Ovary (tissue), 9 donors: ENCODE measurements around the gene NPHP4. TPM values are rescaled to one million over a fixed set of nuclear protein-coding genes. Genes with fewer than 3 reads are reported as not detected.

Experiments used
- DNase-seq, 5 donors: peaks; one replicate each; pipeline ENCODE4 v3.0.0-alpha.2; 2019 to 2020
- H3K27ac ChIP-seq, 2 donors: fragments of 200-600 bp; one replicate each; pipeline versions ENCODE4 v1.5.1 to v1.8.0; 2019 to 2022
- H3K27me3 ChIP-seq: fragments of 200-600 bp; one replicate; pipeline ENCODE4 v1.8.0; 2022
- H3K36me3 ChIP-seq: fragments of 200-600 bp; sonication (generic); one replicate; pipeline ENCODE4 v1.5.1; 2019
- H3K4me1 ChIP-seq: one replicate; pipeline ENCODE4 v1.8.1; 2013; ENCODE audit warnings: mild to moderate bottlenecking, moderate library complexity; ENCODE audit not compliant: insufficient read depth
- H3K4me3 ChIP-seq: fragments of 200-600 bp; sonication (generic); one replicate; pipeline ENCODE4 v1.5.1; 2017
- H3K9me3 ChIP-seq, 2 donors: fragments of 200-600 bp in 1 of 2; sonication (generic) in 1 of 2; one replicate each; pipeline versions ENCODE4 v1.5.1 to v1.8.1; 2013 to 2019; ENCODE audit warnings: mild to moderate bottlenecking in 1 of 2, moderate library complexity in 1 of 2
- EP300 ChIP-seq: sonication (generic); formaldehyde crosslinking; IDR thresholded peaks from one replicate; pipeline ENCODE4 v1.6.1; 2017; ENCODE audit warnings: antibody characterized with exemption
- POLR2A ChIP-seq: fragments of 450-650 bp; IDR thresholded peaks from one replicate; pipeline ENCODE4 v1.6.1; 2017; ENCODE audit warnings: antibody characterized with exemption, mild to moderate bottlenecking, moderate library complexity
- WGBS, 3 donors: extraction: QIAGEN DNeasy Blood & Tissue Kit in 1 of 3; methylation state at CpG; one replicate each; pipeline versions ENCODE4 v1.1.5 to v1.1.7; 2013 to 2017; 5-methylcytosine and 5-hydroxymethylcytosine counted together
- intact Hi-C, 4 donors: fragments of 100-400 bp; cut with DNase I; formaldehyde crosslinking; loops; one replicate each; pipeline versions ENCODE4 v1.11.0 to v1.15.1; 2022 to 2023
- polyA plus RNA-seq, 2 donors: library from polyadenylated mRNA; stranded (reverse); fragments of 200-250 nt in 1 of 2; fragments of 350-450 nt in 1 of 2; fragmentation: Illumina TruSeq in 1 of 2; extraction: RNeasy Lipid Tissue Mini Kit (QIAGEN cat#74804) in 1 of 2; gene quantifications; one replicate each; pipeline ENCODE4 v1.2.3, GENCODE V29; 2013 to 2014
- total RNA-seq, 7 donors: library from RNA; depleted of rRNA in 2 of 7; stranded (reverse); fragments of >200 nt in 2 of 7; fragmentation: NEBNext Ultra II Directional in 3 of 7; extraction: Animal tissue kit (Norgen Biotek cat#: 25700) in 3 of 7; gene quantifications; one replicate each; pipeline versions ENCODE4 v1.1.0 to v1.2.4, GENCODE V29; 2016 to 2023
- TF ChIP-seq, protein P1 (sequence below), 3 donors: fragments of 450-650 bp in 2 of 3; fragments of 200-600 bp in 1 of 3; IDR thresholded peaks; one replicate each; pipeline versions ENCODE4 v1.5.1 to v1.8.0; 2016 to 2022; ENCODE audit warnings: antibody characterized with exemption in 3 of 3, mild to moderate bottlenecking in 1 of 3
- donor health status: DM: no; HTN: no; CAD: no; lungs with moderate emphysema.
- donor health status: DM: no; HTN: no; CAD: no.
- donor health status: Bipolar disorder and iron deficiency.
- donor health status: DM: yes; HTN: yes; CAD: no.
- donor health status: DM: no; HTN: no; CAD: no.
- donor health status: DM: yes; HTN: yes; CAD: no.

NPHP4 gene
- total and polyA plus RNA-seq, 9 donors = 1.5 to 20.8 (median 10.7) TPM

DNA sequence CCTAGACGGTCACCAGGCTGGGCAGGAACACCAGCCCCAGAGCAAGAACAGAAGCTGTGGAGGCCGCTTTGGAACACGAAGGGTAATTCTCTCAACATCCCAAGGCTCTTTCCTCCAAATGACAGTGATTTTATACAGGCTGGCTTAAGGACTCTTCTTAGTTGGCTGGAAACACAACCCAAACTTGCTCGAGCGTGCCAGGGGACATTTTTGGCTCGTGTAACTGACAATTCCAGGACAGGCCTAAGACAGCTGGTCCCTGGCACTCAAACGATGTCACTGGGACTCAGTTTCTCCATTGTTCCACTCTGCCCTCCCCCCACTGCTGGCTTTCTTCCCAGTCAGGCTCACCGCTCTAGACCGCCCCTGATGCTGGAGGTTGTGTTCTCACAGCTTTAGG, 164.7 kb downstream of the NPHP4 start:
- H3K36me3 ChIP-seq = no peaks in the 10 kb centered on the region
- no peaks in the 10 kb centered on the region for H3K4me1 ChIP-seq
- no peaks in the 10 kb centered on the region for H3K9me3 ChIP-seq
- DNase-seq = no peak
- H3K27me3 ChIP-seq = no peaks in the 10 kb centered on the region
- TF ChIP-seq, protein P1, sequence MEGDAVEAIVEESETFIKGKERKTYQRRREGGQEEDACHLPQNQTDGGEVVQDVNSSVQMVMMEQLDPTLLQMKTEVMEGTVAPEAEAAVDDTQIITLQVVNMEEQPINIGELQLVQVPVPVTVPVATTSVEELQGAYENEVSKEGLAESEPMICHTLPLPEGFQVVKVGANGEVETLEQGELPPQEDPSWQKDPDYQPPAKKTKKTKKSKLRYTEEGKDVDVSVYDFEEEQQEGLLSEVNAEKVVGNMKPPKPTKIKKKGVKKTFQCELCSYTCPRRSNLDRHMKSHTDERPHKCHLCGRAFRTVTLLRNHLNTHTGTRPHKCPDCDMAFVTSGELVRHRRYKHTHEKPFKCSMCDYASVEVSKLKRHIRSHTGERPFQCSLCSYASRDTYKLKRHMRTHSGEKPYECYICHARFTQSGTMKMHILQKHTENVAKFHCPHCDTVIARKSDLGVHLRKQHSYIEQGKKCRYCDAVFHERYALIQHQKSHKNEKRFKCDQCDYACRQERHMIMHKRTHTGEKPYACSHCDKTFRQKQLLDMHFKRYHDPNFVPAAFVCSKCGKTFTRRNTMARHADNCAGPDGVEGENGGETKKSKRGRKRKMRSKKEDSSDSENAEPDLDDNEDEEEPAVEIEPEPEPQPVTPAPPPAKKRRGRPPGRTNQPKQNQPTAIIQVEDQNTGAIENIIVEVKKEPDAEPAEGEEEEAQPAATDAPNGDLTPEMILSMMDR (IDR thresholded peaks at IDR 0.05) = no peak
- no peak for TF ChIP-seq POLR2A
- no peak for TF ChIP-seq EP300
- H3K27ac ChIP-seq = no peak overlapping the region
- intact Hi-C loops = no loop called here
- 75 to 83% (median 76%) methylated on average over 9 of the region's 9 CpGs for WGBS, 3 donors
- no peak overlapping the region for H3K4me3 ChIP-seq

DNA sequence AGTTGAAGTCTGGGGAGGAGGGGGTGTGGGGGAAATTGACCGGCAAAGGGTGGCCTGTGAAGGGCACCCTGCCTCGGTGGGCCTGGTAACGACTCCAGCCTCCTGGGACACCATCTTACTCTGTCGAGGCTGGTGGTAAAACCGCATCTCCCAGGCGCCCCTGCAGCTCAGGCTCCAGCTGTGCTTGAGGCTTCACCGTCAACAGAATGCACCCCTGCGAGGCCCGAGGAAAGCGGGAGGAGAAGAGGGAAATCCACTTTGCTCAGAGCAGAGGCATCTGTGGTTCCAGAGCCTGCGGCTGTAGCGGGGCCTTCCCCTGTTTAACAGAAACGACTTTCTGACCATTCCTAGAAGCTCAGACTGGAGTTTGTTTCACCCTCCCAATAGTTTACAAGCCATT, 165.6 kb downstream of the NPHP4 start:
- no peaks in the 10 kb centered on the region for H3K9me3 ChIP-seq
- no peak overlapping the region for H3K27ac ChIP-seq
- H3K27me3 ChIP-seq = no peaks in the 10 kb centered on the region
- H3K36me3 ChIP-seq = no peaks in the 10 kb centered on the region
- WGBS, 3 donors = 50 to 52% (median 52%) methylated on average over 13 of the region's 13 CpGs
- H3K4me3 ChIP-seq = no peak overlapping the region
- no peaks in the 10 kb centered on the region for H3K4me1 ChIP-seq
- DNase-seq = no peak
- no peak for TF ChIP-seq EP300
- no peak for TF ChIP-seq POLR2A
- TF ChIP-seq, protein P1 (IDR thresholded peaks at IDR 0.05) = no peak
- intact Hi-C loops = no loop called here

DNA sequence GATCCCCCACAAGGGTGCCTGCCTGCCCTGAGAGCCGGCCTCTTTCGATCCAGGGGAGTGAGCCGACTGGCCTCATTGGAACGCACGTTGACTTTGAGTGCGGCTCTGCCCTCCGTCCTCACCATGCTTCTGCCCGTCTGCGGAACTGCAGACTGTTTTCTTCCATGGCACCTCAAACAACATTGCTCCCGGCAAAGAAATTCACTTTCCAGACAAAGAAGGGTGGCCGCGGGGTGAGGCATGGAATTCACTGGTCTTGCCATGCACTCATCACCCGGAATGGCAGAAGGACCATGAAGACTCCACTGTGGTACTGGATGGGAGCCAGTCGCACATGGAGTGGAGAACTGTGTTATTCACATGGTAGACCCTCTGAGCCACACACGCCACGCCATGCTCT, 169.5 kb downstream of the NPHP4 start:
- Histone ChIP-seq H3K4me3 (no peak overlapping the region), H3K9me3 (no peaks in the 10 kb centered on the region), H3K27ac (no peak overlapping the region), H3K4me1 (no peaks in the 10 kb centered on the region), H3K36me3 (no peaks in the 10 kb centered on the region), H3K27me3 (no peaks in the 10 kb centered on the region)
- TF ChIP-seq, protein P1 (IDR thresholded peaks at IDR 0.05) = no peak
- 91 to 93% (median 92%) methylated on average over 16 of the region's 16 CpGs for WGBS, 3 donors
- intact Hi-C loops = no loop called here
- DNase-seq = no peak

DNA sequence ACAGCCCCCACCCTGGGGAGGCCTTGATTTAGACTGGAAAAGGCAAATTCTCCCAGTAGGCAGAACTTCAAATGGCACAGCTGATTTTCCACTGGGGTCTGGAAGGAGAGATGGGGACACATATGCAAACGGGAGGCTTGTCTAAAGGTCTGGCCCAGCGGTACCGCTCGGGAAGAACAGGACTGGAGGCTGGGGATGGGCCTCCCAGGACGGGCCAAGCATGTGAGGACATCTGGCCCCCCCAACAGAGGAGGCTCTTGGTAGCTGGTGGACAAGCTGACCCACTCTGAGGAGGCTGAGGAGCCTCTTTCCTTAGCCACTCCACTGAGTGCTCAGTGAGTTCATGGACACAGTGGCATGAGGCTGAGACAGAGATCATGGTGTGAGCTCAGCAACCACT, 170.0 kb downstream of the NPHP4 start:
- intact Hi-C loops = no loop called here
- H3K27me3 ChIP-seq = no peaks in the 10 kb centered on the region
- H3K4me1 ChIP-seq = no peaks in the 10 kb centered on the region
- no peak overlapping the region for H3K27ac ChIP-seq
- no peaks in the 10 kb centered on the region for H3K9me3 ChIP-seq
- no peaks in the 10 kb centered on the region for H3K36me3 ChIP-seq
- 54 to 80% (median 75%) methylated on average over 5 of the region's 5 CpGs for WGBS, 3 donors
- TF ChIP-seq, protein P1 (IDR thresholded peaks at IDR 0.05) = no peak
- no peak for TF ChIP-seq POLR2A
- no peak overlapping the region for H3K4me3 ChIP-seq
- no peak for DNase-seq
